ENCODE data around the gene SWT1. TPM values are rescaled to one million over a fixed set of nuclear protein-coding genes. Genes with fewer than 3 reads are reported as not detected.
A peak's percentile ranks its signal among the peaks of the same experiment; 100 is the strongest.
"Not testable (repeated sequence)": the region's sequence is repeated elsewhere in the genome, so short reads cannot be mapped to it uniquely, and the experiment has no call there.

The SWT1 gene
- total RNA-seq, 1 donor from 2014 or later: 10.2 TPM

GRCh38 chr1:185249563-185249962 is 92.6 kb downstream of the SWT1 start:
- no peak for DNase-seq

- no peak for DNase-seq
Observed at GRCh38 chr1:185250063-185250462, 93.1 kb downstream of the SWT1 start.

- not testable (repeated sequence) for DNase-seq
Observed at GRCh38 chr1:185251928-185252327, 95.0 kb downstream of the SWT1 start.

- DNase-seq: not testable (repeated sequence)
Observed at GRCh38 chr1:185252404-185252803, 95.4 kb downstream of the SWT1 start.

- DNase-seq: not testable (repeated sequence)
Observed at GRCh38 chr1:185255595-185255994, 98.6 kb downstream of the SWT1 start.

GRCh38 chr1:185257116-185257949 is 100.4 kb downstream of the SWT1 start:
- DNase-seq: not testable (repeated sequence)

- DNase-seq: no peak
Observed at GRCh38 chr1:185257950-185258208, 100.9 kb downstream of the SWT1 start.

GRCh38 chr1:185258676-185259075 is 101.7 kb downstream of the SWT1 start:
- DNase-seq: no peak

GRCh38 chr1:185260611-185261010 is 103.6 kb downstream of the SWT1 start:
- no peak for DNase-seq

- DNase-seq: no peak
Observed at GRCh38 chr1:185262151-185262550, 105.2 kb downstream of the SWT1 start.

- DNase-seq: no peak
Observed at GRCh38 chr1:185263292-185263691, 106.3 kb downstream of the SWT1 start.

GRCh38 chr1:185263780-185264179 is 106.8 kb downstream of the SWT1 start:
- DNase-seq: no peak

GRCh38 chr1:185265314-185265713 is 108.3 kb downstream of the SWT1 start:
- DNase-seq: no peak

GRCh38 chr1:185267301-185267700 is 110.3 kb downstream of the SWT1 start:
- peak; percentile 12 for DNase-seq

- DNase-seq: no peak
Observed at GRCh38 chr1:185267701-185268100, 110.7 kb downstream of the SWT1 start.

GRCh38 chr1:185268352-185268751 is 111.4 kb downstream of the SWT1 start:
- DNase-seq: no peak

GRCh38 chr1:185271921-185272320 is 115.0 kb downstream of the SWT1 start:
- no peak for DNase-seq

- no peak for DNase-seq
Observed at GRCh38 chr1:185279571-185279970, 122.6 kb downstream of the SWT1 start.

- DNase-seq: no peak
Observed at GRCh38 chr1:185280589-185280988, 123.6 kb downstream of the SWT1 start.

- no peak for DNase-seq
Observed at GRCh38 chr1:185281245-185281644, 124.3 kb downstream of the SWT1 start.

GRCh38 chr1:185284116-185284515 is 127.1 kb downstream of the SWT1 start:
- DNase-seq: no peak

GRCh38 chr1:185284533-185285276 is 127.7 kb downstream of the SWT1 start:
- no peak for DNase-seq

GRCh38 chr1:185287451-185287850 is 130.5 kb downstream of the SWT1 start:
- no peak for DNase-seq

GRCh38 chr1:185288435-185288834 is 131.5 kb downstream of the SWT1 start:
- no peak for DNase-seq
